Measurements from ENCODE around the gene INSL3. TPM values are rescaled to one million over a fixed set of nuclear protein-coding genes. Genes with fewer than 3 reads are reported as not detected.

The INSL3 gene
- total and polyA plus RNA-seq, 4 donors, result 1.5 TPM; not detected in 3

DNA sequence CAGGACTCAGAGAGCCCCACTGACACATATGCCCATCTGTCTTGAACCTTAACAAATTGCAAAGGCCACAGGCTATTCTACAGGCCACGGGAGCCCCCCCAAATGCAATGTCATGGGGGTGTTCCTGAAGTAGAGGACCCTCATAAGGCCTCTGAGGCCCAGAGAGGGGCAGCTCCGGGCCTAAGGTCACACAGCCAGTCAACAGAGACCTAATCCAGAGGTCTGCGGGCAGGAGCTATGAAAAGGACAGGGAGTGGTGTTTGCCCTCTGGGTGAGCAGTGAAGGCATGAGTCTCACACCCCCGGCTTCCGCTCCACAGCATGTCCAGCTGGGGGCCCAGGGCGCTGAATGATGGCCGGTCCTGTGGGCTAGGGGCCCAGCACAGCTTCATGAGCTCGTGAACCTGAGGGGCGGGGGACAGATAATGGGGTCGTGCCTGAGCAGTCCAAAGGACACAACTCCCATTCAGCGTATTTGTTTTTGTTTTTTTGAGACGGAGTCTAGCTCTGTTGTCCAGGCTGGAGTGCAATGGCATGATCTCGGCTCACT lies 5.3 kb upstream of the INSL3 start:
- Histone ChIP-seq H3K9me3 (ENCODE audit: control insufficient read depth in 4 of 4, insufficient read depth in 3 of 4, low read length in 3 of 4) (peaks cover 0 to 2% (median 0%) of the 10 kb centered on the region in 4 donors), H3K4me1 (ENCODE audit: control insufficient read depth in 5 of 5, insufficient read depth in 5 of 5, low read length in 5 of 5) (peaks cover 0 to 3% (median 0%) of the 10 kb centered on the region in 5 donors), H3K4me3 (no peak overlapping the region), H3K27ac (ENCODE audit: low read depth in 1 of 2, low read length in 1 of 2) (no peak overlapping the region), H3K36me3 (ENCODE audit: control insufficient read depth in 4 of 4, insufficient read depth in 4 of 4, low read length in 4 of 4) (peaks cover 0 to 4% (median 0%) of the 10 kb centered on the region in 4 donors), H3K27me3 (ENCODE audit: control insufficient read depth in 3 of 3, insufficient read depth in 3 of 3, low read length in 2 of 3) (peaks cover 0 to 12% (median 2%) of the 10 kb centered on the region in 3 donors), H3K9ac (ENCODE audit: insufficient read depth in 1 of 2, low read length in 2 of 2) (no peak overlapping the region)
- ATAC-seq (ENCODE audit: insufficient read depth, low FRiP score), result no peak
- TF ChIP-seq, protein P1, sequence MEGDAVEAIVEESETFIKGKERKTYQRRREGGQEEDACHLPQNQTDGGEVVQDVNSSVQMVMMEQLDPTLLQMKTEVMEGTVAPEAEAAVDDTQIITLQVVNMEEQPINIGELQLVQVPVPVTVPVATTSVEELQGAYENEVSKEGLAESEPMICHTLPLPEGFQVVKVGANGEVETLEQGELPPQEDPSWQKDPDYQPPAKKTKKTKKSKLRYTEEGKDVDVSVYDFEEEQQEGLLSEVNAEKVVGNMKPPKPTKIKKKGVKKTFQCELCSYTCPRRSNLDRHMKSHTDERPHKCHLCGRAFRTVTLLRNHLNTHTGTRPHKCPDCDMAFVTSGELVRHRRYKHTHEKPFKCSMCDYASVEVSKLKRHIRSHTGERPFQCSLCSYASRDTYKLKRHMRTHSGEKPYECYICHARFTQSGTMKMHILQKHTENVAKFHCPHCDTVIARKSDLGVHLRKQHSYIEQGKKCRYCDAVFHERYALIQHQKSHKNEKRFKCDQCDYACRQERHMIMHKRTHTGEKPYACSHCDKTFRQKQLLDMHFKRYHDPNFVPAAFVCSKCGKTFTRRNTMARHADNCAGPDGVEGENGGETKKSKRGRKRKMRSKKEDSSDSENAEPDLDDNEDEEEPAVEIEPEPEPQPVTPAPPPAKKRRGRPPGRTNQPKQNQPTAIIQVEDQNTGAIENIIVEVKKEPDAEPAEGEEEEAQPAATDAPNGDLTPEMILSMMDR (IDR thresholded peaks at IDR 0.05; ENCODE audit: control extremely low read depth, extremely low read depth), result no peak
- no peak for DNase-seq
- WGBS, 2 donors, result 88 to 90% methylated on average over 13 of the region's 13 CpGs

DNA sequence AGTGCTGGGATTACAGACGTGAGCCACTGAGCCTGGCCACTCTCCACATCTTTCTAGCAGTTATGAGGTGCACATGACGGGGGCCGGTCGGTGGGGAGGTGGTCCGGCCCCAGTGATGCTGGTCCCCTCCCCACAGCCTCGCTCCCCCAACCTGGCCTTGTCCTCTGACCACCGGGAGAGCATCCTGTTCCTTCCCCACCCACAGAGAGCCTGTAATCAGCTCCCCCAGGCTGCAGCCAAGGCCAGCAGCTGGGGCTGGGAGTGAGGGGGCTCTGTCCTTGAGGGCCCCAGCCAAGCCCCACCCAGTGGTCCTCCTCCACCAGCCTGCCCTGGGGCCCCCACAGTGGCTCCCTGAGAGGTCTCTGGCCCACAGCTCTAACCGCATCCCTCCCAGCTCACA lies 3.0 kb upstream of the INSL3 start:
- WGBS, 2 donors, result 54 to 69% methylated on average over 7 to 8 of the region's 8 CpGs
- Histone ChIP-seq H3K9me3 (ENCODE audit: control insufficient read depth in 4 of 4, insufficient read depth in 3 of 4, low read length in 3 of 4) (peaks cover 0 to 2% (median 0%) of the 10 kb centered on the region in 4 donors), H3K9ac (ENCODE audit: insufficient read depth in 1 of 2, low read length in 2 of 2) (no peak overlapping the region), H3K4me3 (no peak overlapping the region), H3K27me3 (ENCODE audit: control insufficient read depth in 3 of 3, insufficient read depth in 3 of 3, low read length in 2 of 3) (no peaks in the 10 kb centered on the region), H3K27ac (ENCODE audit: low read depth in 1 of 2, low read length in 1 of 2) (no peak overlapping the region), H3K36me3 (ENCODE audit: control insufficient read depth in 4 of 4, insufficient read depth in 4 of 4, low read length in 4 of 4) (no peaks in the 10 kb centered on the region), H3K4me1 (ENCODE audit: control insufficient read depth in 5 of 5, insufficient read depth in 5 of 5, low read length in 5 of 5) (no peaks in the 10 kb centered on the region)
- no peak for DNase-seq
- ATAC-seq (ENCODE audit: insufficient read depth, low FRiP score), result no peak
- TF ChIP-seq, protein P1 (IDR thresholded peaks at IDR 0.05; ENCODE audit: control extremely low read depth, extremely low read depth), result no peak

DNA sequence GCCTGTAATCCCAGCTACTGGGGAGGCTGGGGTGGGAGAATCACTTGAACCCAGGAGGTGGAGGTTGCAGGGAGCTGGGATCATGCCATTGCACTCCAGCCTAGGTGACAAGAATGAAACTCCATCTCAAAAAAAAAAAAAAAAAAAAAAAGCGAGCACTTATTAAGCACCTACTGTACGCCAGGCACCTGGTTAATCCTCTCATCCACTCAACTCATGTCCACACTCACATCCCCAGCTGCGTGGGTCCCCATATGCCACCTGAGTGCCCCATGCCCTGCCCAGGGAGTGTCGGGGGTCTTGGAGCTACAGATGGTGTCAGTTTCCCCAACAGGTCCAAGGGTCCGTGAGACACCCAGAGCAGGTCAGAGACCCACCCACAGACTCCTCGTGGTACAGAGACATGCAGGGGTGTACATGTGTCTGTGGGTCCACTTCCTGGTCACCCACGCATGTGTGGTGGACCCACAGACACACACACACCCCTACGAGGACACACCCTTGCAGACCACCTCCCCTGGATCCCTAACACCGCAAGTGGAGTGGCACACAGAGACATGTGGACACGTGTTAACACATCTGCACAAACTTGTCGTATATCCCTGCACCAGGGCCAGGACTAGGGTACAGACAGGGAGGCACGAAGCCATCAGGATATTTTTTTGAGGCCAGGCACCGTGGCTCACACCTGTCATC lies 3.5 kb downstream of the INSL3 start:
- Histone ChIP-seq H3K9me3 (ENCODE audit: control insufficient read depth in 4 of 4, insufficient read depth in 3 of 4, low read length in 3 of 4) (peaks cover 0 to 5% (median 0%) of the 10 kb centered on the region in 4 donors), H3K36me3 (ENCODE audit: control insufficient read depth in 4 of 4, insufficient read depth in 4 of 4, low read length in 4 of 4) (no peaks in the 10 kb centered on the region), H3K9ac (ENCODE audit: insufficient read depth in 1 of 2, low read length in 2 of 2) (no peak overlapping the region), H3K4me3 (no peak overlapping the region), H3K27me3 (ENCODE audit: control insufficient read depth in 3 of 3, insufficient read depth in 3 of 3, low read length in 2 of 3) (no peaks in the 10 kb centered on the region), H3K4me1 (ENCODE audit: control insufficient read depth in 5 of 5, insufficient read depth in 5 of 5, low read length in 5 of 5) (no peaks in the 10 kb centered on the region), H3K27ac (ENCODE audit: low read depth in 1 of 2, low read length in 1 of 2) (no peak overlapping the region)
- ATAC-seq (ENCODE audit: insufficient read depth, low FRiP score) (no peak), DNase-seq (no peak)
- WGBS, 2 donors, result 81 to 89% methylated on average over 12 to 13 of the region's 13 CpGs
- TF ChIP-seq, protein P1 (IDR thresholded peaks at IDR 0.05; ENCODE audit: control extremely low read depth, extremely low read depth), result no peak
